ENCODE results near the gene RDH5.

RDH5 gene

GRCh38 chr12:55707841-55708694, 12.1 kb upstream of the RDH5 start, which contains the start of gene ITGA7:
TSS of gene ITGA7 (minus strand) at chr12:55707904. CDS start at chr12:55707682, 222 bp downstream.
- TF ChIP-seq MAX (IDR thresholded peaks at IDR 0.05) (no peak), REST (IDR thresholded peaks at IDR 0.05; ENCODE audit: low read depth) (no peak), TEAD4 (IDR thresholded peaks at IDR 0.05) (no peak), TAF1 (IDR thresholded peaks at IDR 0.05; ENCODE audit: low read depth) (no peak), RAD21 (IDR thresholded peaks at IDR 0.05; ENCODE audit: low read depth) (no peak), FOXM1 (IDR thresholded peaks at IDR 0.05; ENCODE audit: borderline replicate concordance, low read depth) (no peak), CEBPB (IDR thresholded peaks at IDR 0.05) (no peak), EP300 (IDR thresholded peaks at IDR 0.05; ENCODE audit: borderline replicate concordance) (no peak), ZBTB7A (IDR thresholded peaks at IDR 0.05; ENCODE audit: low read depth) (no peak), CREB1 (IDR thresholded peaks at IDR 0.05; ENCODE audit: low read depth) (no peak), YY1 (IDR thresholded peaks at IDR 0.05; ENCODE audit: low read depth) (no peak), EGR1 (IDR thresholded peaks at IDR 0.05) (no peak), TCF12 (IDR thresholded peaks at IDR 0.05; ENCODE audit: low read depth) (no peak)

GRCh38 chr12:55708695-55709233, 11.4 kb upstream of the RDH5 start:
- no peak for TF ChIP-seq CREB1 (IDR thresholded peaks at IDR 0.05; ENCODE audit: low read depth)
- no peak for TF ChIP-seq REST (IDR thresholded peaks at IDR 0.05; ENCODE audit: low read depth)
- TF ChIP-seq ZBTB7A (IDR thresholded peaks at IDR 0.05; ENCODE audit: low read depth), result no peak
- no peak for TF ChIP-seq EGR1 (IDR thresholded peaks at IDR 0.05)
- TF ChIP-seq NFIC (IDR thresholded peaks at IDR 0.05), result no peak

GRCh38 chr12:55711786-55712553, 8.2 kb upstream of the RDH5 start:
- no peak for TF ChIP-seq TEAD4 (IDR thresholded peaks at IDR 0.05)
- no peak for TF ChIP-seq FOXM1 (IDR thresholded peaks at IDR 0.05; ENCODE audit: borderline replicate concordance, low read depth)
- TF ChIP-seq CEBPB (IDR thresholded peaks at IDR 0.05), result no peak
- no peak for TF ChIP-seq CREB1 (IDR thresholded peaks at IDR 0.05; ENCODE audit: low read depth)
- no peak for TF ChIP-seq MAX (IDR thresholded peaks at IDR 0.05)
- no peak for TF ChIP-seq TCF12 (IDR thresholded peaks at IDR 0.05; ENCODE audit: low read depth)
- no peak for TF ChIP-seq NFIC (IDR thresholded peaks at IDR 0.05)
- no peak for TF ChIP-seq ZBTB7A (IDR thresholded peaks at IDR 0.05; ENCODE audit: low read depth)
- TF ChIP-seq USF1 (IDR thresholded peaks at IDR 0.05), result no peak

GRCh38 chr12:55712700-55713415, 7.3 kb upstream of the RDH5 start:
- TF ChIP-seq MAX (IDR thresholded peaks at IDR 0.05) (no peak), REST (IDR thresholded peaks at IDR 0.05; ENCODE audit: low read depth) (no peak), TAF1 (IDR thresholded peaks at IDR 0.05; ENCODE audit: low read depth) (no peak), EP300 (IDR thresholded peaks at IDR 0.05; ENCODE audit: borderline replicate concordance) (no peak), NFIC (IDR thresholded peaks at IDR 0.05) (no peak), ZBTB7A (IDR thresholded peaks at IDR 0.05; ENCODE audit: low read depth) (no peak), RAD21 (IDR thresholded peaks at IDR 0.05; ENCODE audit: low read depth) (no peak), EGR1 (IDR thresholded peaks at IDR 0.05) (no peak), USF1 (IDR thresholded peaks at IDR 0.05) (no peak), CEBPB (IDR thresholded peaks at IDR 0.05) (no peak), YY1 (IDR thresholded peaks at IDR 0.05; ENCODE audit: low read depth) (no peak), TCF12 (IDR thresholded peaks at IDR 0.05; ENCODE audit: low read depth) (no peak), CREB1 (IDR thresholded peaks at IDR 0.05; ENCODE audit: low read depth) (no peak), FOXM1 (IDR thresholded peaks at IDR 0.05; ENCODE audit: borderline replicate concordance, low read depth) (no peak), TEAD4 (IDR thresholded peaks at IDR 0.05) (no peak)

All from Ishikawa (cell line).